H1 (cell line): ENCODE results near the gene SPRR1A. TPM values are rescaled to one million over a fixed set of nuclear protein-coding genes. Genes with fewer than 3 reads are reported as not detected.

Source experiments
- polyA plus RNA-seq, 7 experiments: library from polyadenylated mRNA; depleted of rRNA in 3 of 7; stranded (reverse) in 5 of 7; unstranded in 2 of 7; fragments of >200 nt in 5 of 7; fragments of 200-250 nt in 2 of 7; gene quantifications; 1 replicate in 5 of 7; 2 replicates in 1 of 7; 4 replicates in 1 of 7; pipeline versions ENCODE4 v1.2.1 to v1.2.3, GENCODE V29; 2011 to 2013; ENCODE audit warnings: missing spikeins in 2 of 7, mixed read lengths in 2 of 7
- small RNA-seq: library from polyadenylated mRNA; stranded (forward); fragments of <200 nt; extraction: miRNeasy Mini kit (QIAGEN cat#:217004); gene quantifications from one replicate; pipeline ENCODE3, GENCODE V24; 2013; ENCODE audit not compliant: insufficient read depth
- total RNA-seq: library from RNA; stranded (reverse); fragmentation: NEBNext Ultra II Directional; extraction: Animal tissue kit (Norgen Biotek cat#: 25700); gene quantifications from 2 replicates; pipeline ENCODE4 v1.2.1, GENCODE V29; 2021

SPRR1A gene
- total and polyA plus RNA-seq, 2 of the 8 experiments (the other 6 are each of a cell fraction or from before 2014, with no cell fraction given) = not detected

Small RNAs within 50 kb of the gene (small RNA-seq; reads per million reads assigned to genes)
- gene AL356867.1 = not detected
- not detected for gene RF00322
- not detected for gene SPRR1A

Other genes with a start within 250 kb of the SPRR1A start
- gene KPRP, start 226.1 kb upstream of the SPRR1A start, total RNA-seq = not detected in 2 replicates
- not detected in 2 replicates for gene KPRP, start 226.1 kb upstream of the SPRR1A start, polyA plus RNA-seq (2011; rRNA removed)
- not detected in 2 replicates for gene LCE1F, start 208.9 kb upstream of the SPRR1A start, total RNA-seq
- not detected in 2 replicates for gene LCE1F, start 208.9 kb upstream of the SPRR1A start, polyA plus RNA-seq (2011; rRNA removed)
- not detected in 2 replicates for gene LCE1E, start 197.8 kb upstream of the SPRR1A start, total RNA-seq
- not detected in 2 replicates for gene LCE1E, start 197.8 kb upstream of the SPRR1A start, polyA plus RNA-seq (2011; rRNA removed)
- gene LCE1D, start 187.4 kb upstream of the SPRR1A start, total RNA-seq = not detected in 2 replicates
- not detected in 2 replicates for gene LCE1D, start 187.4 kb upstream of the SPRR1A start, polyA plus RNA-seq (2011; rRNA removed)
- gene LCE1C, start 177.4 kb upstream of the SPRR1A start, total RNA-seq = not detected in 2 replicates
- not detected in 2 replicates for gene LCE1C, start 177.4 kb upstream of the SPRR1A start, polyA plus RNA-seq (2011; rRNA removed)
- not detected in 2 replicates for gene LCE1B, start 172.1 kb upstream of the SPRR1A start, total RNA-seq
- not detected in 2 replicates for gene LCE1B, start 172.1 kb upstream of the SPRR1A start, polyA plus RNA-seq (2011; rRNA removed)
- not detected in 2 replicates for gene LCE1A, start 156.6 kb upstream of the SPRR1A start, total RNA-seq
- not detected in 2 replicates for gene LCE1A, start 156.6 kb upstream of the SPRR1A start, polyA plus RNA-seq (2011; rRNA removed)
- not detected in 2 replicates for gene LCE6A, start 141.2 kb upstream of the SPRR1A start, total RNA-seq
- gene LCE6A, start 141.2 kb upstream of the SPRR1A start, polyA plus RNA-seq (2011; rRNA removed) = not detected in 2 replicates
- gene LCE7A, start 124.1 kb upstream of the SPRR1A start, total RNA-seq = not detected in 2 replicates
- gene LCE7A, start 124.1 kb upstream of the SPRR1A start, polyA plus RNA-seq (2011; rRNA removed) = not detected in 2 replicates
- not detected in 2 replicates for gene SMCP, start 105.8 kb upstream of the SPRR1A start, total RNA-seq
- not detected in 2 replicates for gene SMCP, start 105.8 kb upstream of the SPRR1A start, polyA plus RNA-seq (2011; rRNA removed)
- gene IVL, start 75.5 kb upstream of the SPRR1A start, total RNA-seq = not detected in 2 replicates
- not detected in 2 replicates for gene IVL, start 75.5 kb upstream of the SPRR1A start, polyA plus RNA-seq (2011; rRNA removed)
- not detected in 2 replicates for gene SPRR5, start 36.9 kb upstream of the SPRR1A start, total RNA-seq
- not detected in 2 replicates for gene SPRR5, start 36.9 kb upstream of the SPRR1A start, polyA plus RNA-seq (2011; rRNA removed)
- gene SPRR4, start 13.4 kb upstream of the SPRR1A start, total RNA-seq = not detected in 2 replicates
- not detected in 2 replicates for gene SPRR4, start 13.4 kb upstream of the SPRR1A start, polyA plus RNA-seq (2011; rRNA removed)
- gene SPRR3, start 17.7 kb downstream of the SPRR1A start, total RNA-seq = not detected in 2 replicates
- not detected in 2 replicates for gene SPRR3, start 17.7 kb downstream of the SPRR1A start, polyA plus RNA-seq (2011; rRNA removed)
- gene SPRR1B, start 47.1 kb downstream of the SPRR1A start, total RNA-seq = not detected in 2 replicates
- gene SPRR1B, start 47.1 kb downstream of the SPRR1A start, polyA plus RNA-seq (2011; rRNA removed) = 0.16 and 0.23 TPM in 2 replicates
- not detected in 2 replicates for gene SPRR2D, start 57.0 kb downstream of the SPRR1A start, total RNA-seq
- gene SPRR2D, start 57.0 kb downstream of the SPRR1A start, polyA plus RNA-seq (2011; rRNA removed) = not detected in 2 replicates
- not detected in 2 replicates for gene SPRR2A, start 73.4 kb downstream of the SPRR1A start, total RNA-seq
- gene SPRR2A, start 73.4 kb downstream of the SPRR1A start, polyA plus RNA-seq (2011; rRNA removed) = not detected in 2 replicates
- gene SPRR2B, start 87.5 kb downstream of the SPRR1A start, total RNA-seq = not detected in 2 replicates
- not detected in 2 replicates for gene SPRR2B, start 87.5 kb downstream of the SPRR1A start, polyA plus RNA-seq (2011; rRNA removed)
- not detected in 2 replicates for gene SPRR2E, start 110.4 kb downstream of the SPRR1A start, total RNA-seq
- not detected in 2 replicates for gene SPRR2E, start 110.4 kb downstream of the SPRR1A start, polyA plus RNA-seq (2011; rRNA removed)
- 1.0 and 1.1 TPM in 2 replicates for gene SPRR2F, start 129.4 kb downstream of the SPRR1A start, total RNA-seq
- gene SPRR2F, start 129.4 kb downstream of the SPRR1A start, polyA plus RNA-seq (2011; rRNA removed) = 0.49 and 0.50 TPM in 2 replicates
- not detected in 2 replicates for gene SPRR2G, start 166.8 kb downstream of the SPRR1A start, total RNA-seq
- gene SPRR2G, start 166.8 kb downstream of the SPRR1A start, polyA plus RNA-seq (2011; rRNA removed) = not detected in 2 replicates
- not detected in 2 replicates for gene LELP1, start 219.3 kb downstream of the SPRR1A start, total RNA-seq
- not detected in 2 replicates for gene LELP1, start 219.3 kb downstream of the SPRR1A start, polyA plus RNA-seq (2011; rRNA removed)
- not detected in 2 replicates for gene PRR9, start 233.5 kb downstream of the SPRR1A start, total RNA-seq
- not detected in 2 replicates for gene PRR9, start 233.5 kb downstream of the SPRR1A start, polyA plus RNA-seq (2011; rRNA removed)